RKO (cell line): ENCODE data around the gene EFNA3.
A peak's percentile ranks its signal among the peaks of the same experiment; 100 is the strongest.

Source experiments
- DNase-seq: peaks from one replicate; pipeline ENCODE4 v3.0.0-alpha.2; 2016; ENCODE audit warnings: low spot score

EFNA3 gene, protein sequence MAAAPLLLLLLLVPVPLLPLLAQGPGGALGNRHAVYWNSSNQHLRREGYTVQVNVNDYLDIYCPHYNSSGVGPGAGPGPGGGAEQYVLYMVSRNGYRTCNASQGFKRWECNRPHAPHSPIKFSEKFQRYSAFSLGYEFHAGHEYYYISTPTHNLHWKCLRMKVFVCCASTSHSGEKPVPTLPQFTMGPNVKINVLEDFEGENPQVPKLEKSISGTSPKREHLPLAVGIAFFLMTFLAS

GRCh38 chr1:155078469-155079209 is at the start of gene EFNA3:
TSS of gene EFNA3 (plus strand) at chr1:155078837. CDS start at chr1:155078942, 105 bp downstream.
- peak; percentile 74 for DNase-seq

GRCh38 chr1:155029513-155030242 is 49.0 kb upstream of the EFNA3 start:
- no peak for DNase-seq

- no peak for DNase-seq
Measured at GRCh38 chr1:155030243-155030795, 48.3 kb upstream of the EFNA3 start.

DNA sequence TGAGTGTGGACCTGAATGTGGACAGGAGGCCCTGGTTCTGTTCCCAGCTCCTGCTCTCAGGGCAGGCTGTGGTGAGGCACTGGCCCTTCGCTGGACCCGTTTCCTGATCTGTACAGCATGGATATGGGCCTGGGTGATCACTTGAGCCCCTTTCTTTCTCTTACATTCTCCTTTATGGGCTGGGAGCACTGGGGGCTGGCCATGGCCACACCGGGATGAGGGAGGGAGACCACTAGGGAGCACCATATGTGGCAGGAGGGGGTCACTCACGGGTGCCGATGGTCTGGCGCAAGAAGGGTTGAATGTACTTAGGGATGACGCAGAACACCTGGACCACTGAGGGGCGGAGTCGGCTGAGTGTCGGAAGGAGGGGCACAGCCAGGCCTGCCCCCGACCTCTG is 47.7 kb upstream of the EFNA3 start:
- DNase-seq, result no peak

DNA sequence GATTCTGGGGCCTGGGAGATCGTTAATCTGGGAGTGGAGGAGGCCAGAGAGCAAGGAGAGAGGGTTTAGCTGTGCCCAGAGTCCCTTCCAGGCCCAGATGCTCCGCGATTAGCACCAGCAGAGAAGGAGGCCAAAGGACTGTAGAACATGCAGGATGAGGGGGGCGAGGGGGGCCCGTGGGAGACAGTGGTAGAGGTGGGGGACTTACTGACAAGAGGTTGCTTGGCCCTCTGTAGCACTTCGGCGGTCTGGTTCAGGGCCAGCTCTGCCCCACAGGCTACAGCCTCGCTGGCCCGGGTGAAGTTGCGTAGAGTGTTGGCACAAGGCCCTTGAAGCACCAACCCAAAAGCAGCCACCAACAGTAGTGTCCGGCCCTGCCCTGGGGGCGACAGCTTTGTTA is 45.8 kb upstream of the EFNA3 start:
- DNase-seq, result no peak

GRCh38 chr1:155033524-155033923 is 45.1 kb upstream of the EFNA3 start, which contains the start of the genes DCST1 and DCST2:
TSS of gene DCST1 (plus strand) at chr1:155033824. CDS start at chr1:155034037, 213 bp downstream.
TSS of gene DCST2 (minus strand) at chr1:155033781. CDS start at chr1:155033701, 80 bp downstream.
- no peak for DNase-seq

DNA sequence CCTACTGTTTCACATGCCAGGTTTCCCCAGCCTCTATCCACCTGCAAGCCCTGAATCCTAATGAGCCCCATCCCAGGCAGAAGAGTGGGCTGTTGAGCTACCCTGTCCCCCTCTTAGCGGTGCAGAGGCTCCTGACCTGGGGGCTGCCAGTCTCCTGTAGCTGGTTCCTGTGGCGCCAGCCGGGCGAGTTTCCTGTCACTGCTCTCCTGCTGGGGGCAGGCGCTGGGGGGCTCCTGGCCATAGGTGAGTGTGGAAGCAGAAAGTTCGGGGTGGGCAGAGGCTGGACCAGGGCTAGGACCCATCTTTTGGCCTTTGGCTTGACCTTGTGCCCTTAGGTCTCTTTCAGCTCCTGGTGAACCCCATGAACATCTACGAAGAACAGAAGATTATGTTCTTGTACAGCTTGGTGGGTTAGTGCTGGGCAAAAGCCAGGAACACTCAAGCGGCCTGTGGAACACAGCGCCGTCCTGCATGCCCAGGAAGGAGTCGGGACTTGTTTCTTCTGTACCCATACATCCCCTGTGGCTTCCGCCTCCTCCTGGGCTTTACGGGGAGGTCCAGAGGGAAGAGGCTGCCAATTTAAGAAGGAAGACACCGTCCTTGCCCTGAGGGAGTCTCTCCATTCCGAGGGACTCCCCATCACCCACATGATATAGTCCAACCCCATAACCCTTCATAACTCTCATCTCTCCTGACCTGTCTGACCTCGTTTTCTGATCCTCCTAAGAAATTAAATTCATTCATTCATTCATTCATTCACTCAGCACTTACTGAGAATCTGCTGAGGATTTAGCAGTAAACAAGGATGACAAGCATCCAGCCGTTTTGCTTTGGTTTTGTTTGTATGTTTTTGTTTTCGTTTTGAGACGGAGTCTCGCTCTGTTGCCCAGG is 44.1 kb upstream of the EFNA3 start:
- DNase-seq, result no peak

DNA sequence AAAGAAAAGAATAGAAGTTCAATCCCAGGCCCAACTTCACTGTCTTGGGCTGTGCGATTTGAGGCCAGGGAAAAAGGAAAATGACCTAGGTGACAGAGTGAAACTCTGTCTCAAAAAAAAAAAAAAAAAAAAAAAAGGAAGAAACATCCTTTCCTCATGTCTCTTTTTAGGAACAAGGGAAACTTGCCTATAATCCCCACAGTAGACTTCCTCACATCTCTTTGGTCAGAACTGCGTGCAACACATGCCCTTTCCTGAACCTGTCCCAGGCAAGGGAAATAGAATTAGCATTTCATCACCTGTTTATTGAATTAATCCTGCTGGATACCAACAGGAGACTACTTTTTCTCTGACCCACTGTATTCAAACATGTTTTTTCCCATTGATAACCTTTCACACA is 42.7 kb upstream of the EFNA3 start:
- DNase-seq, result no peak

GRCh38 chr1:155037043-155037442 is 41.6 kb upstream of the EFNA3 start:
- no peak for DNase-seq

GRCh38 chr1:155037851-155038441 is 40.7 kb upstream of the EFNA3 start:
- DNase-seq, result no peak

- no peak for DNase-seq
Measured at GRCh38 chr1:155038602-155039307, 39.9 kb upstream of the EFNA3 start.

GRCh38 chr1:155039308-155039669 is 39.3 kb upstream of the EFNA3 start:
- DNase-seq, result no peak

- no peak for DNase-seq
Measured at GRCh38 chr1:155040358-155041093, 38.1 kb upstream of the EFNA3 start.

- no peak for DNase-seq
Measured at GRCh38 chr1:155042789-155043188, 35.8 kb upstream of the EFNA3 start.

DNA sequence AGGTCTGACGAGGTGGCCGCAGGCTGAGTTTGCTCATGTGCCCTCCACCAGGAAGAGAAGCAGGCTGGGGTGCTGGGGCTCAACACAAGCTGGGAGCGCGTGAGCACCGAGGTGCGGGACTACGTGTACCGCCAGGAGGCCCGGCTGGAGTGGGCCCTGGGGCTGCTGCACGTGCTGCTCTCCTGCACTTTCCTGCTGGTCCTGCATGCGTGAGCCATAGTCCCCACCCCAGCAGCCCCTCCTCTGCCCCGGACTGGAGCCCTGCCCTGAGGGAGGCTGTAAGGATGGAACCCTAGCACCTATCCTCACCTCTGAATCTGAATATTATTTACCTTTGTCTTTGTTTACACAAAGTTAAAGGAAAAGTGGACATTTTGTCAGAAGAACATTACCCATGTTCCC is 35.3 kb upstream of the EFNA3 start:
- DNase-seq, result no peak

DNA sequence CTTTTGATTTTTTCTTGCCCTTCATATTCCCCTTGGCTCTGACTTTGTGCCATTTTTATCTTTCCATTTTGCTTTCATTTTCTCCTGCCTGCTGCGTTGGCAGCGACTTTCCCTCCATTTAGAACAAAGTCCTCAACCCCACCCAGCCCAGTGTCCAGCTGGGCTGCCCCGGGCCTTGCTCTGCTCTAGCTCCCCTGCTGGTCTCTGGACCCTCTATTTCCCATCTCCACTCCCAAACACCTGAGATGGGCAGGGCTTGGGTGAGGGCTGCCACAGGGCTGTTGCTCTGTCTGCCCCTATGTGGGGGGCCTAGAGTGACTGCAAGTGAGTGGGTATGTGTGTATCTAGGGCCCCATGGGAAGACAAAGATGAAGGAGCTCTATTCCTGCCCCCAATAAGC is 34.8 kb upstream of the EFNA3 start:
- no peak for DNase-seq

- no peak for DNase-seq
Measured at GRCh38 chr1:155044365-155044764, 34.3 kb upstream of the EFNA3 start.

DNA sequence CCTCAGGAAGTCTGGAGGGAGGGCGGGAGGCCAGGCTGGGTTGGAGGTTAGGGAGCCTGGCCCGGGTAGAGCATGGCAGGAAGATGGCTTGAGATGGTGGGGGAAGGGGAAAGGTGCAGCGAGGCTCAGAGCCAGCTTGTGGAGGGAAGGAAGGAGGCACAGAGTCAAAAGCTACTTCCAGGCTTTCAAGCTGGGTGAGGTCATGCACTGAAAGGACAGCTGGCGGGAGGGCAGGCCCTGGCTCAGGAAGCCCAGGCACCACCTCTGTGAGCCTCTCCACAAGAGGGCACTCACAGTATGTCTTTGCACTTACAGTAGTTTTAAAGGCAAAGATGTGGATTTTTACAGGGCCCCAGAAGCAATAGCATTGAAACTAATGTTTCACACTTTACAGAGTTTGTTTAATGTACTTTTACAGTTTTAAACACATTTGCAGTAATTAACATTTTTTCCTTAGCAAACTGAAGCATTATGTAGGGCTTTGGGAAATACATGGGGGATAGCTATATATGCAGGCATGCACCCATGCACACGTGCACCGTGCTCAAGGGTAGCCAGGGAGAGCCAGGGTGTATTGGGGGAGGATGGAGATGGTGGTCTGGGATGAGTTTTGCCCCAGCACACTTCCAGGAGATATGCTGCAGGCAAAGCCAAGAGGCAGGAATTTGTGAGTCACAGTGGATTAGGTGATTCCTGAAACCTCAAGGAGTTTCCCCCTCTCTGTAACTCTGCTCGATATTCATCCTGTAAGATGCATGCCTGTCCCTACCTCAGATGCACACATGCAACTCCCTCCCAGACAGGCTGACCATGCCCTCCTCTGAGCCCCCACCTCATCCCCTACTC is 33.6 kb upstream of the EFNA3 start:
- DNase-seq, result peak; percentile 92
